NT2/D1 (cell line): Measurements from ENCODE around the gene ADAMTS2.

Experiments
- SUZ12 ChIP-seq: IDR thresholded peaks from 2 replicates; pipeline ENCODE4 v1.6.1; 2011; ENCODE audit not compliant: insufficient read length, insufficient read depth; ENCODE audit errors: extremely low read depth
- YY1 ChIP-seq: IDR thresholded peaks from 2 replicates; pipeline ENCODE4 v1.6.1; 2011; ENCODE audit not compliant: insufficient read length, insufficient read depth
- ZNF274 ChIP-seq: IDR thresholded peaks from 2 replicates; pipeline ENCODE4 v1.6.1; 2011; ENCODE audit warnings: mild to moderate bottlenecking, low read depth, low read length

DNA sequence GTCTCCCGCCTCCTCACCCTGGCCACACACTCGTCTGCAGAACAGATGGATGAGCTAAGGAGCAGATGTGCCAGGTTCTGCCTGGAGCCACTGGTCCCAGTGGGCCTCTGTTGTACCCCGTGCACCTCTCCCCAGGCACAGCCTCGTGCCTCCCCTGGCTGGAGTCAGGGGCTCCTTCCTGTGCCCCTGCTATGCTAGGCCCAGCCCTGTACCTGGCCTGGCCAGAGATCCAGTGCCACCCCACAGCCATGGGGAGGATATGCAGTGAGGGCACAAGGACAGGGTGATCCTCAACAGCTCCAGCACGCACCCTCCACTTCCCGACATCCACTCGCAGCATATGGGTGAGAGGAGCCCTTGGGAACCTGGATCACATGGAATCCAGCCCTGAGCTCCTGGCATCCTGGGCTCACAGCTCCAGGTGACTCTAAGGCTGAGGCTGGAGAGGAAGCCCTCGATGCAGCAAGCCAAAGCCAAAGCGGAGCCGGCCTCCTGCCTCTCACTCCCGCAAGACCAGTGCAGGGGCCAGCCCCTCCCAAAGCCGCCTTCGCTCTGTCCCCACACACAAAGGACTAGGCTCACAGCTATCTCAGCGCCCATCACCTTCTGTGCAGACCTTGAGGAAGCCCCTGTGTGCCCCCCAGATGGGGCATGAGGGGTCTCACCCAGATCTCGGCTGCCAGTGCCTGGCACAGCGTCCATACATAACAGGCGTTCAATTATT, 23.7 kb upstream of the ADAMTS2 start:
- TF ChIP-seq SUZ12: no peak
- TF ChIP-seq ZNF274: no peak
- TF ChIP-seq YY1: no peak
